Gastroesophageal sphincter (tissue), 4 donors: Measurements from ENCODE around the gene LGALS4. TPM values are rescaled to one million over a fixed set of nuclear protein-coding genes. Genes with fewer than 3 reads are reported as not detected.
"Not testable (repeated sequence)": the region's sequence is repeated elsewhere in the genome, so short reads cannot be mapped to it uniquely, and the experiment has no call there.

Experiments used
- ATAC-seq: fragments of 150-250 bp; one replicate; pipeline ENCODE4 v1.9.1; 2016; ENCODE audit warnings: mild to moderate bottlenecking, moderate library complexity
- H3K27ac ChIP-seq, 4 donors: fragments of 200-600 bp; sonication (generic) in 3 of 4; 1 replicate in 3 of 4; 2 replicates in 1 of 4; pipeline ENCODE4 v1.5.1; 2016 to 2019
- H3K27me3 ChIP-seq: fragments of 200-600 bp; sonication (generic); one replicate; pipeline ENCODE4 v1.5.1; 2019
- H3K36me3 ChIP-seq, 2 donors: fragments of 200-600 bp; sonication (generic); one replicate each; pipeline ENCODE4 v1.5.1; 2019; ENCODE audit warnings: control low read depth in 1 of 2
- H3K4me1 ChIP-seq, 3 donors: fragments of 200-600 bp; sonication (generic); 1 replicate in 2 of 3; 2 replicates in 1 of 3; pipeline ENCODE4 v1.5.1; 2016 to 2019; ENCODE audit warnings: control low read depth in 2 of 3
- H3K4me3 ChIP-seq, 2 donors: fragments of 200-600 bp; sonication (generic); one replicate each; pipeline ENCODE4 v1.5.1; 2019; ENCODE audit warnings: mild to moderate bottlenecking in 1 of 2, moderate library complexity in 1 of 2
- H3K9me3 ChIP-seq, 3 donors: fragments of 200-600 bp; sonication (generic); one replicate each; pipeline ENCODE4 v1.5.1; 2017 to 2019; ENCODE audit warnings: control low read depth in 2 of 3
- EP300 ChIP-seq: sonication (generic); formaldehyde crosslinking; IDR thresholded peaks from one replicate; pipeline ENCODE4 v1.6.1; 2017; ENCODE audit warnings: antibody characterized with exemption, mild to moderate bottlenecking
- POLR2A ChIP-seq, 2 donors: fragments of 450-650 bp; IDR thresholded peaks; one replicate each; pipeline ENCODE4 v1.6.1; 2017; ENCODE audit warnings: antibody characterized with exemption in 2 of 2, mild to moderate bottlenecking in 2 of 2, moderate library complexity in 1 of 2
- POLR2AphosphoS5 ChIP-seq: sonication (generic); formaldehyde crosslinking; IDR thresholded peaks from one replicate; pipeline ENCODE4 v1.6.1; 2017; ENCODE audit warnings: antibody characterized with exemption
- WGBS, 2 donors: methylation state at CpG; one replicate each; pipeline ENCODE4 v1.1.5; 2018; ENCODE audit warnings: low coverage in 1 of 2; 5-methylcytosine and 5-hydroxymethylcytosine counted together
- total RNA-seq, 4 donors: library from RNA; depleted of rRNA; stranded (reverse); fragments of >200 nt; gene quantifications; one replicate each; pipeline ENCODE4 v1.1.0, GENCODE V29; 2016
- TF ChIP-seq, protein P1 (sequence below), 4 experiments: fragments of 200-600 bp in 2 of 4; fragments of 450-650 bp in 2 of 4; sonication (generic) in 1 of 4; IDR thresholded peaks; one replicate each; pipeline ENCODE4 v1.5.1; 2017 to 2019; ENCODE audit warnings: antibody characterized with exemption in 4 of 4, mild to moderate bottlenecking in 2 of 4, moderate library complexity in 2 of 4

LGALS4 gene
- total RNA-seq, 4 donors from 2014 or later: 0.27 to 1.6 (median 1.1) TPM; not detected in 1

DNA sequence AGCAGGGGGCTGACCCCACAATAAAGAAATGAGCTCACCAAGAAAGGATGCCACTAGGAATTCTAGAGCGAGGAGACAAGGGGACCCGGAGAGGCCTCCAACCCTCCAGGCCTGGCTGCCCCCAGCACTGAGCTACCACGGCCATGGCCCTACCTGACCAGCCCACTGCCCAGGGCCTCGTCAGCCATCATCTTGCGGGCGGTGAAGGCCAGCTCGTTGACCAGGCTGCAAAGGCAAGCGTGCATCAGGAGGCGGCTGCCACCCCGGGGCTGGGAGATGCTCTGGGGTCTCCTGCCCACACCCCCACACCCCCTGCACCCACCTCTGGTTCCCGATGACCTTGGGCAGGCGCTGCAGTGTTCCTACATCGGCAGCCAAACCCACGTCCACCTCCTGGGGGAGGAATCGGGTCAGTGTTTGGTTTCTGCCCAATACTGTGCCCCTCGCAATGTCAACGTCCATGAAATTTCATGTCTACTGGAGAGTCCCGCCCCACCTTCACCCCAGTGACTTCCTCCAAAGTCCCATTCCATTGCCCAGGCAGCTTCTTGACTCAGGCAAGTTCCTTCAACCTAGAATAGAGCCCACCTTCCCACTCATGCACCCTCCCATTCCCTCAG, 3.5 kb upstream of the LGALS4 start:
- ATAC-seq: no peak
- TF ChIP-seq, protein P1, sequence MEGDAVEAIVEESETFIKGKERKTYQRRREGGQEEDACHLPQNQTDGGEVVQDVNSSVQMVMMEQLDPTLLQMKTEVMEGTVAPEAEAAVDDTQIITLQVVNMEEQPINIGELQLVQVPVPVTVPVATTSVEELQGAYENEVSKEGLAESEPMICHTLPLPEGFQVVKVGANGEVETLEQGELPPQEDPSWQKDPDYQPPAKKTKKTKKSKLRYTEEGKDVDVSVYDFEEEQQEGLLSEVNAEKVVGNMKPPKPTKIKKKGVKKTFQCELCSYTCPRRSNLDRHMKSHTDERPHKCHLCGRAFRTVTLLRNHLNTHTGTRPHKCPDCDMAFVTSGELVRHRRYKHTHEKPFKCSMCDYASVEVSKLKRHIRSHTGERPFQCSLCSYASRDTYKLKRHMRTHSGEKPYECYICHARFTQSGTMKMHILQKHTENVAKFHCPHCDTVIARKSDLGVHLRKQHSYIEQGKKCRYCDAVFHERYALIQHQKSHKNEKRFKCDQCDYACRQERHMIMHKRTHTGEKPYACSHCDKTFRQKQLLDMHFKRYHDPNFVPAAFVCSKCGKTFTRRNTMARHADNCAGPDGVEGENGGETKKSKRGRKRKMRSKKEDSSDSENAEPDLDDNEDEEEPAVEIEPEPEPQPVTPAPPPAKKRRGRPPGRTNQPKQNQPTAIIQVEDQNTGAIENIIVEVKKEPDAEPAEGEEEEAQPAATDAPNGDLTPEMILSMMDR (IDR thresholded peaks at IDR 0.05): no peak
- TF ChIP-seq EP300: no peak
- no peak for TF ChIP-seq POLR2AphosphoS5
- no peak for TF ChIP-seq POLR2A (IDR thresholded peaks at IDR 0.05)
- no peaks in the 10 kb centered on the region for H3K27me3 ChIP-seq
- H3K4me3 ChIP-seq: no peak overlapping the region
- no peaks in the 10 kb centered on the region for H3K9me3 ChIP-seq
- no peak overlapping the region for H3K27ac ChIP-seq
- H3K4me1 ChIP-seq: peaks cover 0 to 5% (median 0%) of the 10 kb centered on the region in 3 donors
- H3K36me3 ChIP-seq: peaks cover 0 to 67% of the 10 kb centered on the region in 2 donors
- WGBS, 2 donors: 88 to 94% methylated on average over 3 to 8 of the region's 18 CpGs

DNA sequence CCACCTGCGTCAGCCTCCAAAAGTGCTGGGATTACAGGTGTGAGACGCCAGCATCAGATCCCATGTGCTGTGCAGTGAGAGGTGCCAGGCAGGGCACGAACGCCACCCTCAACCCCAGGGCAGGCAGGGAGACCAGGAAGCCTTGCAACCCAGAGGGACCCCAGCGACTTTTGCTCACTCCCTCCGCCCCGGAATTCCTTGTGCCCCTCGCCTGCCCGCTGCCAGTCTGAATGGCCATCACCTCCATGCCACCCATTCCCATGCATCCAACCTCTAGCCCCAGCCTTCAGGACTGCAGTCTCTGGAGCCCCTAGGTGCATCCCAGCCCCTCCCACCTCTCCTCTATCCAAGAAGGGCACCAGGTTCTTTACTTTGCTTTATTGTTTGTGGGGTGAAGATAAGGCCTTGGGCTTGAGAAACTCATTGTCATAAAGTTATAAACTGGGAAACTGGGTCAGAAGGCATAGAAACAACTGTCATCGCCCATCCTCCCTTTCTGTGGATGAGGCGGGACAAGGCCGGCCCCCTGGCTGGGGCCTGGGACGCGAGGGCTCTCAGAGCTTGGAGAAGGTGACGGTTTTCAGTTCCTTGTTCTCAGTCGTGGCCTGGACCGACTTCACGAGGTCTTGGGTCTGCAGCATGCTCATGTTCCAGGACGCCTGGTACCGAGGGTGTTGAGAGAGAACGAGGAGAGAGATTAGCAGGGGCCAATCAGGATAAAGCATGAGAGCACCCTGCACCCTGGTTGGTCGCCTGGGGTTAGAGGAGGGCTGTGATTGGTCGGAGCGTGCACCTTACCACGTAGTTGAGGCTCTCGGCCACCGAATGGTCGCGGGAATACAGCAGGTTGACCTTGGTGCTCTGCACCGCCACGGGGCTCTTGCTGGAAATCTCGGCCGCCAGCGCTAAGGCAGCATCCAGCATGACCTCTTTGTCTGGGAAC, 2.6 kb upstream of the LGALS4 start:
- Histone ChIP-seq H3K4me3 (no peak overlapping the region), H3K4me1 (peaks cover 0 to 5% (median 0%) of the 10 kb centered on the region in 3 donors), H3K36me3 (peaks cover 0 to 59% of the 10 kb centered on the region in 2 donors), H3K27ac (no peak overlapping the region), H3K27me3 (no peaks in the 10 kb centered on the region), H3K9me3 (no peaks in the 10 kb centered on the region)
- WGBS, 2 donors: 89% methylated on average over 8 of the region's 34 CpGs; no CpG with 5 or more reads in 1 of the 2 donors
- no peak for ATAC-seq
- TF ChIP-seq, protein P1 (IDR thresholded peaks at IDR 0.05): no peak
- TF ChIP-seq POLR2A (IDR thresholded peaks at IDR 0.05) (no peak), POLR2AphosphoS5 (no peak), EP300 (no peak)

DNA sequence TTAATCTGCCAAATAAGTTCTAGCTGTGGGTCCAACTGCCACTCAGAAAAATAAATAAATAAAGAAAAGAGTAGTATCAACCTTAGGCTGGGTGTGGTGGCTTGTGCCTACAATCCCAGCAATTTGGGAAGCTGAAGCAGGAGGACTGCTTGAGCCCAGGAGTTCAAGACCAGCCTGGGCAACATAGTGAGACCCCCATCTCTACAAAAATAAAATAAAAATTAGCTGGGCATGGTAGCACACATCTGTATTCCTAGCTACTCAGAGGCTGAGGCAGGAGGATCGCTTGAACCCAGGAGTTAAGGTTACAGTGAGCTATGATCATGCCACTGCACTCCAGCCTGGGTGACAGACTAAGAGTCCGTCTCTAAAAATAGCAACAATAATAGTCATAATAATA, 1.2 kb upstream of the LGALS4 start:
- ATAC-seq, H3K27ac ChIP-seq, H3K27me3 ChIP-seq, H3K4me1 ChIP-seq, H3K4me3 ChIP-seq, H3K9me3 ChIP-seq: not testable (repeated sequence)
- peaks cover 0 to 50% of the 10 kb centered on the region in 2 donors for H3K36me3 ChIP-seq
- 67 to 74% methylated on average over 2 of the region's 2 CpGs for WGBS, 2 donors

DNA sequence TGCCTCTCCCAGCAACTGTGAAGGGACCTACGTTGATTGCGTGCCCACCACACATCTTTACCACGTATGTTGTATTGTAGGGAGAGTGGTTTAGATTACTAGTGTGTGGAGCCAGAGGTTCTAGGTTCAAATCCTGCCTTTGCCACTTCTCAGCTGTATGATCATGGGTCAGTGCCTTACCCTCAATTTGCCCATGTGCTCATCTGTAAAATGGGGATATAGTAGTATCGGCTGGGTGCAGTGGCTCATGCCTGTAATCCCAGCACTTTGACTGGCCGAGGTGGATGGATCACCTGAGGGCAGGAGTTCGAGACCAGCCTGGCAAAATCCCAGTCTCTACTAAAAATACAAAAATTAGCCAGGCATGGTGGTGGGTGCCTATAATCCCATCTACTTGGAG, 578 bp upstream of the LGALS4 start:
- peaks cover 0 to 44% of the 10 kb centered on the region in 2 donors for H3K36me3 ChIP-seq
- H3K27me3 ChIP-seq: no peaks in the 10 kb centered on the region
- no peak overlapping the region for H3K4me3 ChIP-seq
- ATAC-seq: no peak
- H3K27ac ChIP-seq: no peak overlapping the region
- no peaks in the 10 kb centered on the region for H3K4me1 ChIP-seq
- H3K9me3 ChIP-seq: no peaks in the 10 kb centered on the region
- 90 to 94% methylated on average over 3 to 5 of the region's 6 CpGs for WGBS, 2 donors
- TF ChIP-seq POLR2A (IDR thresholded peaks at IDR 0.05) (no peak), POLR2AphosphoS5 (no peak), EP300 (no peak)
- TF ChIP-seq, protein P1 (IDR thresholded peaks at IDR 0.05): no peak

DNA sequence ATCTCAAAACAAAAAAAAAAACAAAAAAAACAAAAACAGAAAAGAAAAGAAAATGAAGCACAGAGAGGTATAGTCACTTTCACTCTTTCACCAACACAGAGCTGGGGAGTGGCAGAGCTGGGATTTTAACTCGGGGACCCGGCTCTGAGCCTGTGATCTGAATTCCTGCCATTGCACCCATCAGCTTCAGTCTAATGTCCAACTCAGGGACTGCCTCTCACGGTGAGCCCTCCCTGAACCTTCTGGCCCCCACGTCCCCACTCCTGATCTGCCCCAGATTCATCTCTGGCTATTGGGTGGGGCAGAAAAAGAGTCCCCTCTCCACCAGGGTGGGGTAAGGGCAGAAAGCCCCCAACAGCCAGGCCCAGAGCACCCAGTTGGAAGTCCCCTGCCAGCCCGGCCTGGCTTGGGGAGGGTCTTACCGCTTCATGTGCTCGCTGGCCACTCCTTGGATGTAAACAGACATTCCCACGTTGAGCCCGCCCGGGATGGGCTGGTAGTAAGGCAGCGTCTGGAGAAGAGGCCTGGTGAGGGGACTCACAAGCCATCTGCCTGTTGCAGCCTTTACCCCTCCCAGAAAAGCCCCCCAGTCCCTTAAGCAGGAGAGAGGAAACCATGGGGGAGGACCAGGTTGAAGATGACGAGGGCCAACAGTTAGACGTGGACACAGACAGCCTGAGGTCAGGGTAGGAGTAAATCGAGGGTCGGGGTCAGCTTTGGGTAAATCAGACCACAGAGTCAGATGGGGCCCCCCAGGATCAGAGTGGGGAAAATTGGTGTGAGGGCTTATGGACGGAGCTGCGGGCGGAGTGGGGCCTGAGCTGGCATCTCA, 520 bp downstream of the LGALS4 start:
- H3K9me3 ChIP-seq: no peaks in the 10 kb centered on the region
- peaks cover 0 to 33% of the 10 kb centered on the region in 2 donors for H3K36me3 ChIP-seq
- TF ChIP-seq, protein P1 (IDR thresholded peaks at IDR 0.05): no peak
- TF ChIP-seq POLR2A (IDR thresholded peaks at IDR 0.05): no peak
- WGBS, 2 donors: 77 to 81% methylated on average over 3 to 4 of the region's 18 CpGs
- no peak overlapping the region for H3K4me3 ChIP-seq
- no peaks in the 10 kb centered on the region for H3K27me3 ChIP-seq
- no peak for ATAC-seq
- no peaks in the 10 kb centered on the region for H3K4me1 ChIP-seq
- no peak overlapping the region for H3K27ac ChIP-seq
